Mesenteric fat pad (tissue), 1 donor: ENCODE measurements around the gene ITGBL1. TPM values are rescaled to one million over a fixed set of nuclear protein-coding genes. Genes with fewer than 3 reads are reported as not detected.

ENCODE experiments used
- DNase-seq: peaks from one replicate; pipeline ENCODE4 v3.0.0-alpha.2; 2020; ENCODE audit warnings: low spot score
- long read RNA-seq: library from polyadenylated mRNA; unstranded; transcript quantifications from one replicate; pipeline ENCODE4 v2.0.0, GENCODE V29; 2020
- total RNA-seq: library from RNA; stranded (reverse); fragmentation: NEBNext Ultra II Directional; extraction: Animal tissue kit (Norgen Biotek cat#: 25700); gene quantifications from one replicate; pipeline ENCODE4 v1.2.1, GENCODE V29; 2021
- donor health status: DM: yes; HTN: yes; CAD: no.

ITGBL1 gene
- 5.1 TPM for total RNA-seq
- long read RNA-seq, transcript ITGBL1-202 (11 exons, 2,494 nt), result major isoform, 6 of 9 reads
- long read RNA-seq, partial matches to known transcripts, result 1 of 9 reads
- long read RNA-seq, other reads (novel, unspliced or antisense), result 2 of 9 reads

DNA sequence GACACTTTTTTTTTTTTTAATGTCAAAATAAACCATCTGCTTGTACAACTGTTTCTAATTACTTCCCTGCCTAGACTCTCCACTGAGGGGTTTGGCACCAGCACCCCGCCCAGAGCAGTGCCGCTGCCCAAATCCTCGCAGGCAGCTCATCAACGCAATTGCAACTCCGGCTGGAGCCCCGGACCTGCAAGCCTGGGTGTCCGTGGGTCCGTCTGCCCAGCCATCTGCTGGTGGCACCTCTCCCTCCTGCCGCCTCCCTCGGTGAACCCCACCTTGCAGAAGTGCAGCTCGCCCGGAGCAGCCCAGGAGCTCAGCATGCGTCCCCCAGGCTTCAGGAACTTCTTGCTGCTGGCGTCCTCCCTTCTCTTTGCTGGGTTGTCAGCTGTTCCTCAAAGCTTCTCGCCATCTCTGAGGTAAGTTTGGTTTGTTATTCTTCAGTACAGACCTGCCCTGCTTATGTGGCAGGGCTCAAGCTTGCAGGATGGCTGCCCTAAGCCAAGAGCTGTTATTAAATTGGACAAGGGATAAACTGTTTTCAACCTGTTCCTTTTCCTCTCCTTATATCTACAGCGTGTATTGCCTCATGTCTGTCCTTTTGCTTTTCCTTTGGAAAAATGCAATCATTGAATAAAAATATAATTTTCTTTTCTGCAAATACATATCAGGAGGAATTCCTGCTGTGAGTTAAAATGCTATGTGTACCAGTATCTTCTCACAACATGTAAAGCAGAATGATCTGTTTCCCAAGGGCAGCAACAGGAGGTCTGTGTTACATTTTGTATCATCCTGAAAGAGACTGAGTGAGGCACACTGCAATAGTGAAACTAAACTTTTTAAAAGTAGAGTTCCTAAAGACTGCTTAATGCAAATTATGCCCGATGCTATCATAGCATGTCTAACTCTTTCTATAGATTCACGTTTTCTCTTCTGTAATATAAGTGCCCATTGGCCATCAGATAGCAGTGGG, at the start of gene ITGBL1:
TSS of gene ITGBL1 (plus strand) at position 157 of the 967 bp plus-strand sequence. CDS start at position 316, 159 bp downstream.
- no peak for DNase-seq

GRCh38 chr13:101406791-101407190, 45.7 kb upstream of the ITGBL1 start:
- no peak for DNase-seq

DNA sequence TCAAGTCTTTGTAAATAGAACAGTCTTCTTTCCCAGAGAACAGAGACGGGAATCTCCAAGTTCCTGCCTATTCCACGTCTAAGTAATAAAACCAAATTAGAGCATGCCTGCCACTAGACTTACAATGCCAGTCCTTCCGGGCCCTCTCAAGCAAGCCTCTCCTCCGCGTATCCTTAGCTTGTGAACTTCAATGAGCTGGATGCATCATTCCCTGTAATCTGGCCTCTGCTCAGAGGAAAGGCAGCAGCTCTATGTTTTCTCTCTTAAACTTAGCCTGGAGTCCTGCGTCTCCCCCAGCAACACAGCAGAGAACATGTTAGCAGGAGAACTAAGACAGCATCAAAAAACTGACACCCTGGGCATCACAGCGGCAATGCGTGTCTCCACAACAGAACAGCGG, 44.3 kb upstream of the ITGBL1 start:
- no peak for DNase-seq

DNA sequence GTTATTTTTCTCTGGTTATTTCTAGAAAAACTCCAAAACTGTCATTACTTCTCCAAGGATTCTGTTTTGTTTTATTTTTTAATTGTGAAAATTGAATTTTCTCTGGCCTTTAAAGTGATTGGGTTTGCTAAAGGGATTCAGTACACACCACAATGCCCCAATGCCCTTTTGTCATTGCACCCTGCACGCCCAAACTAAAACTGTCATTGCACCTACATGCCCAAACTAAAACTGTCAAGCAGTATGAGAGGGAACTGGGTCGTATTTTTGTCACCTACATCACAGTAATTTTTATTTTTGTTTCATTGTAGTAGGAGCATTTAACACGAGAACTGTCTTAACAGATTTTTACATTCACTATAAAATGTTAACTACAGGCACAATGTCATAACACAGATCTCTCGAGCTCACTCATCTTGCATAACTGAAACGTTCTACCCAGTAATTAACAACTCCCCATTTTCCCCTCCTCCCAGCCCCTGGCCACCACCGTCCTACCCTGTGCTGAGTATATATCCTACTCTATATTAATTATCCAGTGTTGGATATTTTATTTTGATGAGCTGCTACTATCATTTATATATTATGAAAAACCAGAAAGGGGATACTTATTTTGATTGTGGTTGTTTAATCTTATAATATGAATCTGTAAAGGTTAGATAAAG, 43.4 kb upstream of the ITGBL1 start:
- DNase-seq, result no peak

GRCh38 chr13:101412076-101412475, 40.4 kb upstream of the ITGBL1 start:
- DNase-seq, result no peak

DNA sequence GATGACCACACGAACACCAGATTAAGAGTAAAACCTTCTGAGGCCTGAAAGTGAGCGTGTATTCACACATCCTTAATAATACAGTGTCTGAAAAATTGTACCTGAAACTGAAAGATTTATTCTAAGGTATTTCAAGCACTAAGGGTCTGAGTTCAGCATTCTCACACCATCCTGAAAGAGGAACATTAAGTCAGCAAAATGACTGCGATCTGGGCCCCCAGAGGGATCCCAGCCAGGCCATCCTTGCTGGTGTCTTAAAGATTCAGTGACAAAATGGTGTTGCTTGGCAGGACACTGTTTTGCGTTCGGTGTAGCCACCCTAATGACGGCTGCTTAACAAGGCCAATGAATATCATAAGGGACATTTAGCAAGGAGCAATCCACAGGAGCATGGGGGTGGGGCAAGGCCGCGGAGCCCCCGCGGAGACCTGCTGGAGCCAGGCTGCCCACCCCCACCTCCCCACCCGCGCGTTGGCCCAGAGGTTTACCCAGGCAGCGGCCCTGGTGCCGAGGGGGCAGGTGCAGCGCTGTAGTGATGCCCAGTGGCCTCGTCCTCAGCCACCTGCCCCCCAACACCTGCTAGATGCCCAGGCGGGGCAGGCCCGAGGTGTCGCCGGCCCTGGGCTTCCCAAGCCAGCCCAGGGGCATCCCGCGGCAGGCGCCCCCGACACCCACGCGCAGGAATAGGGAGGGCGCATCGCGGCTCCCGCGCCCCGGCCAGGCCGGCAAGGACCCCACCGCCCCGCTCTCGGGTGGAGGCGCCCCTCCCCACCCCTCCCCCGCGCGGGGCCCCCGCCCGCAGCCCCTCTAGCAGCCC, 36.9 kb upstream of the ITGBL1 start:
- DNase-seq, result no peak

GRCh38 chr13:101416181-101417042, 36.1 kb upstream of the ITGBL1 start, which contains the start of gene NALCN:
NALCN (minus strand) TSS chr13:101416508; CDS start chr13:101399126, 17,382 bp downstream.
- DNase-seq, result no peak

GRCh38 chr13:101417043-101417406, 35.5 kb upstream of the ITGBL1 start:
- no peak for DNase-seq

GRCh38 chr13:101417501-101417900, 35.0 kb upstream of the ITGBL1 start:
- DNase-seq, result no peak

GRCh38 chr13:101423872-101424271, 28.6 kb upstream of the ITGBL1 start:
- DNase-seq, result no peak

GRCh38 chr13:101424381-101425155, 27.9 kb upstream of the ITGBL1 start:
- DNase-seq, result no peak

- no peak for DNase-seq
Measured at GRCh38 chr13:101425156-101425471, 27.4 kb upstream of the ITGBL1 start.

GRCh38 chr13:101425623-101426022, 26.9 kb upstream of the ITGBL1 start:
- DNase-seq, result no peak

DNA sequence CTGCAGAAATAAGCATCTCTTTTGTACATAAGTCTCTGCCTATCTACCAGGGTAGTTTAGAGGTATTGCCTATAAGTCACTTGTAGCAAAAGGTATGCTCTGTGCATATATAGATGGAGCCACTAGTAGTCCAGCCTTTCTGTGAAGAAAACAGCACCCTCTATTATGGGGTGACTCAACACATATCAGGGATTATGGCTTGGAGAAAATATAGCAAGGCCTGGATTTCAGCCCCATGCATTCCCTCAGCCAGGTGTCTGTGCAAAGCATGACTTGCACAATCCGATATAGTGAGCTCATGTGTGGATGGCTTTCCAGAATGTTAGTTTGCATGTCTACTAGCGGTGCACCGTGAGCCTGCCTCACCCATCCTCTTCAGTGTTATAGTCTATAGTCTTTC, 22.7 kb upstream of the ITGBL1 start:
- DNase-seq, result no peak

DNA sequence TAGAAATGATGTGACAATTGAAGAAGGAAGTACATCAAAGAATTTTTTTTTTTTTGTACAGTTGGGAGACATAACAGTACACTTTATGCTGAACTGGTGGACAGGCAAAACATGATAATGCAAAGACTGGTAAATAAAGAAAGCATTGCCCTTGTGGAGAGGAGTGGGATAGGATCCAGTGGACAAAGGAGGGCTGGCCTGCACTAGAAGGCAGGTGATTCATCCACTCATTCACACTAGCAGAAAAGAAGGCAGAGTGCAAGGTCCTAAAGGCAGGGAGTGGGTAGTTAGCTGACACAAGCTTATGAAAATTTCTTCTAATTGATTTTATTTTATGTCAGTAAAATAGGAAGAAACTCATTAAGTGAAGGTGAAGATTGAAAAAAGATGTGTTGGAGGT, 18.6 kb upstream of the ITGBL1 start:
- DNase-seq, result no peak

DNA sequence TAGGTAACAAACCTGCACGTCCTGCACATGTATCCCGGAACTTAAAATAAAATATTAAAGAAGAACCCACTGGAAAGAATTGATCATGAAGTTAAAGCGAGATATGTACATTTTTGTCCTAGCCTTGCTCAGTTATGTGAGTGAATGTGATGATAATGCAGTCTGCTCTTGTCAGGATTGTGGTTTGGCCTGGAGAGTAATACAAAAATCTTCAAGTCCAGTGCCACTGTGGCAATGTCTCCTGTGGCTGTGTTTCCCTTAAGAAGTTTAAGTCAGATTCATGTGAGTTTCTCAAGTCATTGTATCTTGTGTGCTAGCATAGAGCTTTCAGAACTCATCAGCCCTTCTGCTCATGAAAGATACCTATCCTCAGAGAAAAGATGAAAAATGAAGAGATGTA, 18.0 kb upstream of the ITGBL1 start:
- DNase-seq, result no peak

DNA sequence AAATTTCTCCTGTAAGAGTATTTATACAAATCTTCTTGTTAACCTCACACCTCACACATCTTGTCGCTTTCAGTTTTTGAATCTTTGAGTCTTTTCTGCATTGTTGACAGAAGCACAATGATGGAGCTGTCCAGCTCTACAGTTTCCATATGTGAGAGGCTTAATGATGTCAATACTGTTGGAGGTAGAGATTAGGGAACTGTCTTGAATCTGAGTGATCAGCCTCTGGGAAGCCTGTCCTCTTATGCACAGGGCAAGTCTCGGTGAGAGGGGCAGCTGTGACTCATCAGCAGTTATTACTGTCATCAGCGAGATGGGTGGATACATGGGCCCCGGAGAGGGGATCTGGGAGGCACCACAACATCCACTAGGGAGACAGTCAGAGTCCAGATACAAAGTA, 4.6 kb upstream of the ITGBL1 start:
- DNase-seq, result no peak

DNA sequence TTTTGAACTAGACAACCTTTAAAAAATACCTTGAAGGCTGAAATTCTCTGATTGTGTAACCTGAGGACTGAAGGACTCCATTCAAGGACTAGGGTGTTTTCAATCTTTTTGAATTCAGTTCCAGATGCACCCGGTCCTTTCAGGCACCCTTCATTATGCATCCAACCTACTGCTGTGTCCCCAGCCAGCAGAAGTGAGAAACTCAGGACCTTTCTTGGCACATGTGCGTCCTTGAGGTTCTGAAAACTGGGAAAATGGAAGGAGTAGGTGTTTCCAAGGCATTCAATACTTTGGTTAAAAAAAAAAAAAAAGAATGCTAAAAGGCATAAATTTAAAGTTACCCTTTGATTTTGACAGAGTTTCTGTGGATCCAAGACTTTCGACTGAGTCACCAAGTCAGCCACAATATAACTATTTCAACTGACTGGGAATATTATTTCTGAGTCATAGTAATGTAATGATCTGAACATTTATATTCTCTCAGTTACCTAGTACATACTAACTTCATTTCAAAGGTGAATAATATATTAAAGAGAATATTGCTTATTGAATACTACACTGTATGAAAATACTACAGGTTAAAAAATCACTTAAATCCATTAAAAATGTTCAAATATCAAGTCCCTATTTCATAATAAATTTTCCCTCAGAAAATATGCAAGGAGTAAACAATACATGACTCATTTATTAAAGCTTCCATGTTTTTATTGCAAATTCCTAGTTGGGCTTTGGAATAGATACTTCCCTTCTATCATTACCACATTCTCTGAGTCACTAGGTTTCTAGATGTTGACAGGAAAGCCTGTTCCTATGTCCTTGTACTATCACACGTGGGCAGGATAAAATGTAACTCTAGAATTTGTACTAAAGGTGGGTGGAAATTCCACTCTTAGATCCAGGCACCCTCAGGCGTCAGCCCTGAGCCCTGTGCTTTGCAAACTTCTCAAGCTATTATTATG, 2.4 kb upstream of the ITGBL1 start:
- DNase-seq, result no peak

- no peak for DNase-seq
Measured at GRCh38 chr13:101450749-101451130, 1.7 kb upstream of the ITGBL1 start.
